ENCODE results near the gene MS4A7.

DNA sequence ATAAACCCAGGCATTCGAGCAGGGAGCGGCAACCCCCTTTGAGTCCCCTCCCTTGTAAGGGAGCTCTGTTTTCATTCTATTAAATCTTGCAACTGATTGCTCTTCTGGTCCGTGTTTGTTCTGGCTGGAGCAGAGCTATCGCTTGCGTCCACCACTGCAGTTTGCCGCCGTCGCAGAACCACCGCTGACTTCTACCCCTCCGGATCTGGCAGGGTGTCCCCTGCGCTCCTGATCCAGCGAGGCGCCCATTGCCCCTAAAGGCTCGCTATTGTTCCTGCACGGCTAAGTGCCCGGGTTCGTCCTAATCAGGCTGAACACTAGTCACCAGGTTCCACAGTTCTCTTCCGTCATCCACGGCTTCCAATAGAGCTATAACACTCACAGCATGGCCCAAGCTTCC lies 10.4 kb upstream of the MS4A7 start:
- TF ChIP-seq POLR2A (IDR thresholded peaks at IDR 0.05): no peak
- TF ChIP-seq EP300 (IDR thresholded peaks at IDR 0.05): no peak

Measured in stomach (tissue), 4 donors.